SK-N-SH (cell line): ENCODE measurements around the gene PHYH. TPM values are rescaled to one million over a fixed set of nuclear protein-coding genes. Genes with fewer than 3 reads are reported as not detected.

ENCODE experiments used
- CTCF ChIA-PET: fragments of 300-600, 350-600 bp; formaldehyde crosslinking; extraction: SDS; loops from one replicate; lab custom pipeline; 2021; lab: Yijun Ruan, JAX
- POLR2A ChIA-PET: fragments of 350-600 bp; sonication (Branson Sonifier 250); formaldehyde crosslinking; extraction: SDS; loops from one replicate; lab custom pipeline; 2020; ENCODE audit warnings: antibody characterized with exemption, inconsistent platforms; lab: Yijun Ruan, JAX
- DNase-seq: peaks from one replicate; pipeline ENCODE4 v3.0.0; 2012
- H2AFZ ChIP-seq: fragments of 200-600 bp; sonication (generic); 2 replicates; pipeline ENCODE4 v1.8.1; 2016; ENCODE audit warnings: antibody characterized with exemption, mild to moderate bottlenecking, low read depth
- H3F3A ChIP-seq: fragments of 200-600 bp; sonication (generic); replicated peaks from 2 replicates; pipeline ENCODE3; 2016; ENCODE audit warnings: antibody characterized with exemption, mild to moderate bottlenecking; ENCODE audit not compliant: insufficient read depth
- H3K27ac ChIP-seq, 2 experiments: fragments of 200-500 bp in 1 of 2; fragments of 200-600 bp in 1 of 2; sonication (Bioruptor generic) in 1 of 2; sonication (generic), shearing (Covaris generic) in 1 of 2; 2 replicates each; pipeline versions ENCODE4 v1.5.1 to v1.6.1; 2014 to 2016; ENCODE audit warnings: low read depth in 2 of 2, inconsistent platforms in 1 of 2, low read length in 1 of 2, mild to moderate bottlenecking in 1 of 2, mixed read lengths in 1 of 2
- H3K27me3 ChIP-seq: fragments of 200-600 bp; sonication (generic), shearing (Covaris generic); 2 replicates; pipeline ENCODE4 v1.6.1; 2016; ENCODE audit warnings: mixed run types; ENCODE audit not compliant: insufficient read depth
- H3K36me3 ChIP-seq, 2 experiments: fragments of 200-500 bp in 1 of 2; fragments of 200-600 bp in 1 of 2; sonication (Bioruptor generic) in 1 of 2; sonication (generic) in 1 of 2; replicated peaks in 1 of 2; 2 replicates each; pipeline versions ENCODE3 to v1.5.1; 2014 to 2016; ENCODE audit warnings: low read length in 1 of 2, mild to moderate bottlenecking in 1 of 2; ENCODE audit not compliant: insufficient read depth in 2 of 2, control insufficient read depth in 1 of 2
- H3K4me1 ChIP-seq, 2 experiments: fragments of 200-500 bp in 1 of 2; fragments of 200-600 bp in 1 of 2; sonication (Bioruptor generic) in 1 of 2; sonication (generic), shearing (Covaris generic) in 1 of 2; 2 replicates each; pipeline versions ENCODE4 v1.5.1 to v1.6.1; 2014 to 2016; ENCODE audit warnings: low read depth in 1 of 2, low read length in 1 of 2, mixed run types in 1 of 2; ENCODE audit not compliant: insufficient read depth in 2 of 2, control insufficient read depth in 1 of 2
- H3K4me2 ChIP-seq: fragments of 200-600 bp; sonication (generic), shearing (Covaris generic); 2 replicates; pipeline ENCODE4 v1.6.1; 2017; ENCODE audit warnings: mixed run types
- H3K4me3 ChIP-seq, 2 experiments: fragments of 200-500 bp in 1 of 2; fragments of 200-600 bp in 1 of 2; sonication (Bioruptor generic) in 1 of 2; sonication (generic), shearing (Covaris generic) in 1 of 2; 2 replicates each; pipeline versions ENCODE4 v1.5.1 to v1.8.1; 2014 to 2016; ENCODE audit warnings: low read depth in 2 of 2, inconsistent platforms in 1 of 2, low read length in 1 of 2, mild to moderate bottlenecking in 1 of 2, mixed read lengths in 1 of 2, moderate library complexity in 1 of 2
- H3K79me2 ChIP-seq: fragments of 200-600 bp; sonication (generic); 2 replicates; pipeline ENCODE4 v1.8.1; 2017; ENCODE audit warnings: mild to moderate bottlenecking; ENCODE audit not compliant: insufficient read depth
- H3K9ac ChIP-seq: fragments of 200-600 bp; sonication (generic); 2 replicates; pipeline ENCODE4 v1.6.1; 2017; ENCODE audit warnings: mixed run types
- H3K9me2 ChIP-seq: fragments of 200-600 bp; sonication (generic); 2 replicates; pipeline ENCODE4 v1.6.1; 2017; ENCODE audit warnings: mixed run types
- H3K9me3 ChIP-seq: fragments of 200-600 bp; sonication (generic); 2 replicates; pipeline ENCODE4 v1.6.1; 2017; ENCODE audit warnings: mixed run types, mild to moderate bottlenecking, moderate library complexity
- H4K20me1 ChIP-seq: fragments of 200-600 bp; sonication (generic); 2 replicates; pipeline ENCODE4 v1.6.1; 2017; ENCODE audit warnings: mild to moderate bottlenecking, mixed run types; ENCODE audit not compliant: insufficient read depth
- CHD2 ChIP-seq: fragments of 150-350 bp; IDR thresholded peaks from 2 replicates; pipeline ENCODE4 v1.6.1; 2018; ENCODE audit warnings: low read length; ENCODE audit not compliant: partially characterized antibody
- ELF1 ChIP-seq: IDR thresholded peaks from 2 replicates; pipeline ENCODE4 v1.4.0; 2012
- EP300 ChIP-seq, 2 experiments: IDR thresholded peaks; 2 replicates each; pipeline versions ENCODE4 v1.4.0 to v1.6.1; 2012; ENCODE audit warnings: borderline replicate concordance in 1 of 2, low read depth in 1 of 2, low read length in 1 of 2
- FOSL2 ChIP-seq: IDR thresholded peaks from 2 replicates; pipeline ENCODE4 v1.4.0; 2012; ENCODE audit warnings: low read depth, mild to moderate bottlenecking, moderate library complexity, borderline replicate concordance
- FOXJ3 ChIP-seq: sonication (generic); formaldehyde crosslinking; IDR thresholded peaks from 2 replicates; pipeline ENCODE4 v1.5.1; 2020; ENCODE audit warnings: mild to moderate bottlenecking, missing genetic modification reagents
- FOXM1 ChIP-seq: IDR thresholded peaks from 2 replicates; pipeline ENCODE4 v1.4.0; 2012; ENCODE audit warnings: low read depth, mild to moderate bottlenecking
- JUND ChIP-seq: IDR thresholded peaks from 2 replicates; pipeline ENCODE4 v1.4.0; 2012
- MEF2A ChIP-seq: IDR thresholded peaks from 2 replicates; pipeline ENCODE4 v1.4.0; 2012; ENCODE audit warnings: low read depth, borderline replicate concordance
- MXI1 ChIP-seq: IDR thresholded peaks from 2 replicates; pipeline ENCODE4 v1.6.1; 2012; ENCODE audit warnings: mild to moderate bottlenecking, low read depth, low read length, improper control_type of control experiment
- NFIC ChIP-seq: IDR thresholded peaks from 2 replicates; pipeline ENCODE4 v1.4.0; 2012; ENCODE audit warnings: borderline replicate concordance
- NRF1 ChIP-seq: IDR thresholded peaks from 2 replicates; pipeline ENCODE4 v1.6.1; 2012; ENCODE audit warnings: low read depth, mild to moderate bottlenecking, low read length
- RAD21 ChIP-seq: IDR thresholded peaks from 2 replicates; pipeline ENCODE4 v1.6.1; 2012; ENCODE audit warnings: mild to moderate bottlenecking, low read length
- RCOR1 ChIP-seq: fragments of 150-350 bp; IDR thresholded peaks from 2 replicates; pipeline ENCODE4 v1.6.1; 2017; ENCODE audit warnings: antibody characterized with exemption, low read length
- RFX5 ChIP-seq: IDR thresholded peaks from 2 replicates; pipeline ENCODE4 v1.6.1; 2012; ENCODE audit warnings: mild to moderate bottlenecking, improper control_type of control experiment, low read length
- RXRA ChIP-seq: IDR thresholded peaks from 2 replicates; pipeline ENCODE4 v1.4.0; 2012; ENCODE audit warnings: low read depth, mild to moderate bottlenecking, borderline replicate concordance
- SIN3A ChIP-seq: IDR thresholded peaks from 2 replicates; pipeline ENCODE4 v1.6.1; 2012; ENCODE audit warnings: low read depth, mild to moderate bottlenecking, low read length, moderate library complexity, borderline replicate concordance
- TCF12 ChIP-seq: IDR thresholded peaks from 2 replicates; pipeline ENCODE4 v1.4.0; 2012
- WGBS: methylation state at CpG from one replicate; pipeline ENCODE4 v1.1.6; 2017; ENCODE audit warnings: low lambda C conversion rate; 5-methylcytosine and 5-hydroxymethylcytosine counted together
- polyA plus RNA-seq, 3 experiments: library from polyadenylated mRNA; depleted of rRNA; stranded (reverse); fragments of >200 nt; gene quantifications; 2 replicates each; pipeline ENCODE4 v1.2.3, GENCODE V29; 2012
- TF ChIP-seq, protein P1 (sequence below): IDR thresholded peaks from 2 replicates; pipeline ENCODE4 v1.6.1; 2012; ENCODE audit warnings: mild to moderate bottlenecking, low read depth, low read length, moderate library complexity
- TF ChIP-seq, protein P2 (sequence below): fragments of 150-350 bp; IDR thresholded peaks from 2 replicates; pipeline ENCODE4 v1.6.1; 2016; ENCODE audit warnings: mild to moderate bottlenecking, low read depth, low read length
- TF ChIP-seq, protein P3 (sequence below): IDR thresholded peaks from 2 replicates; pipeline ENCODE4 v1.4.0; 2012; ENCODE audit warnings: low read depth, borderline replicate concordance

Gene PHYH
- polyA plus RNA-seq, 1 of the 3 experiments (the other 2 are of a cell fraction), result 16.2 TPM

DNA sequence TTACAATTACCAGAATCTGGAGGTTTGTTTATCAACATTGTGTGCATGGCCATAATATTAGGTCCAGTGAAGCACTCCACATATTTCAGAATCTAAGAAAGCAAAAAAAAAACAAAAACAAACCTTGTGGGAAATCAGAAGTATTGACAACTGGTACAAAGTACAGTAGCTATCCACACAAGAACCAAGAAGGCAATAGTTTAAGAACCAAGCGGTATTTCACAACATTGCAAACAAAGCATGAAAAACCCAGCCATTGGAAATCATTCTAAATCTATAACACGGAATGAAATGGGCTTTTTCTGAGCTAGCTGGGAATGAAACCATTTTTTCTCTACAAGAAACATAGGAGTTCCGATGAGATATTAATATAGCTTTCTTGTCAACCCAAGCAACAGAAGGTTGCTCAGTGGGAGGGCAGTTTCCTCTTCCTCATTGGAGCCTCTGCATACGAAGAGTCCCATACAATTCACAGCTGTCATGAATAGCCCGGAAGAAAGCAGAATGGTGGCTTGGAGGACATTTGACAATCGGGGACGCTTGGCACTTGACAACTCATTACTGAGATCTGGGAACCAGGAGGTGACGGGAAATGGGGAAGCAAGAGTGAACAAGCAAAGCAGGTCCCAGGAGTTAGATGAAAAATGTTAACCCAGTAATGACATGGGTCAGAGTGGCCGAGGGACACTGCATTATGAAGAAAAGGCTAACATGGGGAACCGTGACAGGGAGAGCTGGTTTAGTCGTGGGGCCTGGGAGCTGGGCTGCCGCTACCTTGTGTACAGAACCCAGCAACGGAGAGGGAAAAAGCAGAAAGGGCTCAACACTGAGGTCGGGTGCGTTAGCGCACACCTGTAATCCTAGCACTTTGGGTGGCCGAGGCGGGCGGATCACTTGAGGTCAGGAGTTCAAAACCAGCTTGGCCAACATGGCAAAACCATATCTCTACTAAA, 7.8 kb downstream of the PHYH start:
- Histone ChIP-seq H4K20me1 (no peaks in the 10 kb centered on the region), H2AFZ (no peak overlapping the region), H3K4me3 (no peak overlapping the region), H3K36me3 (peaks cover 0 to 5% of the 10 kb centered on the region in 2 experiments), H3K9me3 (no peaks in the 10 kb centered on the region), H3K9ac (no peak overlapping the region), H3K4me2 (no peak overlapping the region), H3K27me3 (no peaks in the 10 kb centered on the region), H3K27ac (no peak overlapping the region), H3K4me1 (no peaks in the 10 kb centered on the region), H3F3A (no peaks in the 10 kb centered on the region), H3K9me2 (no peaks in the 10 kb centered on the region), H3K79me2 (peaks cover under 1% of the 10 kb centered on the region; the same call in 1 of the 2 replicates)
- ChIA-PET CTCF (no interaction called here), POLR2A (no interaction called here)
- WGBS, result 94% methylated on average over 19 of the region's 19 CpGs
- no peak for DNase-seq
- no peak for TF ChIP-seq RCOR1
- TF ChIP-seq ELF1, result no peak
- TF ChIP-seq CHD2, result no peak
- no peak for TF ChIP-seq SIN3A
- no peak for TF ChIP-seq NRF1
- TF ChIP-seq RXRA, result no peak
- no peak for TF ChIP-seq FOSL2
- no peak for TF ChIP-seq MEF2A

DNA sequence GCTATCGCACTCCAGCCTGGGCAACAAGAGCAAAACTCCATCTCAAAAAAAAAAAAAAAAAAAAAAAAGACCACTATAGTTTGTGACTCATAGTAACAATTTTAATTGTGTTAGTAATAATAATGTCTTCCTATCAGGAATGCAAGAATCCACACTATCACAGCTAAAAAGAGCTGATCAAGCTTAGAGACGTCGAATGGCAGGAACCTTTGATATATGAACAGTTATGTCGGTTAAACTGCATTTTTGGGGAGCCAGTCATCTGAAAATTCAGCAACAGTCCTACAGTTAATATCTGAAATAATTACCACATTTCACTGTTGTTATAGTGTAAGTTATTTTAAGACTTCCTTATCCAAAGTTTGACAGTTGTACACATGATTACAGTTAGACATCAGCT, 8.8 kb downstream of the PHYH start:
- no peaks in the 10 kb centered on the region for H3K4me1 ChIP-seq
- WGBS, result 78% methylated on average over 4 of the region's 4 CpGs
- no peak overlapping the region for H3K9ac ChIP-seq
- TF ChIP-seq TCF12, result no peak
- no peak for TF ChIP-seq NRF1
- TF ChIP-seq RFX5, result no peak
- TF ChIP-seq, protein P1, sequence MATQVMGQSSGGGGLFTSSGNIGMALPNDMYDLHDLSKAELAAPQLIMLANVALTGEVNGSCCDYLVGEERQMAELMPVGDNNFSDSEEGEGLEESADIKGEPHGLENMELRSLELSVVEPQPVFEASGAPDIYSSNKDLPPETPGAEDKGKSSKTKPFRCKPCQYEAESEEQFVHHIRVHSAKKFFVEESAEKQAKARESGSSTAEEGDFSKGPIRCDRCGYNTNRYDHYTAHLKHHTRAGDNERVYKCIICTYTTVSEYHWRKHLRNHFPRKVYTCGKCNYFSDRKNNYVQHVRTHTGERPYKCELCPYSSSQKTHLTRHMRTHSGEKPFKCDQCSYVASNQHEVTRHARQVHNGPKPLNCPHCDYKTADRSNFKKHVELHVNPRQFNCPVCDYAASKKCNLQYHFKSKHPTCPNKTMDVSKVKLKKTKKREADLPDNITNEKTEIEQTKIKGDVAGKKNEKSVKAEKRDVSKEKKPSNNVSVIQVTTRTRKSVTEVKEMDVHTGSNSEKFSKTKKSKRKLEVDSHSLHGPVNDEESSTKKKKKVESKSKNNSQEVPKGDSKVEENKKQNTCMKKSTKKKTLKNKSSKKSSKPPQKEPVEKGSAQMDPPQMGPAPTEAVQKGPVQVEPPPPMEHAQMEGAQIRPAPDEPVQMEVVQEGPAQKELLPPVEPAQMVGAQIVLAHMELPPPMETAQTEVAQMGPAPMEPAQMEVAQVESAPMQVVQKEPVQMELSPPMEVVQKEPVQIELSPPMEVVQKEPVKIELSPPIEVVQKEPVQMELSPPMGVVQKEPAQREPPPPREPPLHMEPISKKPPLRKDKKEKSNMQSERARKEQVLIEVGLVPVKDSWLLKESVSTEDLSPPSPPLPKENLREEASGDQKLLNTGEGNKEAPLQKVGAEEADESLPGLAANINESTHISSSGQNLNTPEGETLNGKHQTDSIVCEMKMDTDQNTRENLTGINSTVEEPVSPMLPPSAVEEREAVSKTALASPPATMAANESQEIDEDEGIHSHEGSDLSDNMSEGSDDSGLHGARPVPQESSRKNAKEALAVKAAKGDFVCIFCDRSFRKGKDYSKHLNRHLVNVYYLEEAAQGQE, result no peak
- TF ChIP-seq MXI1, result no peak
- TF ChIP-seq JUND, result no peak
- TF ChIP-seq FOXM1, result no peak
- TF ChIP-seq, protein P2, sequence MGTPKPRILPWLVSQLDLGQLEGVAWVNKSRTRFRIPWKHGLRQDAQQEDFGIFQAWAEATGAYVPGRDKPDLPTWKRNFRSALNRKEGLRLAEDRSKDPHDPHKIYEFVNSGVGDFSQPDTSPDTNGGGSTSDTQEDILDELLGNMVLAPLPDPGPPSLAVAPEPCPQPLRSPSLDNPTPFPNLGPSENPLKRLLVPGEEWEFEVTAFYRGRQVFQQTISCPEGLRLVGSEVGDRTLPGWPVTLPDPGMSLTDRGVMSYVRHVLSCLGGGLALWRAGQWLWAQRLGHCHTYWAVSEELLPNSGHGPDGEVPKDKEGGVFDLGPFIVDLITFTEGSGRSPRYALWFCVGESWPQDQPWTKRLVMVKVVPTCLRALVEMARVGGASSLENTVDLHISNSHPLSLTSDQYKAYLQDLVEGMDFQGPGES, result no peak
- no peak for TF ChIP-seq FOXJ3 (CRISPR knock-in tag)
- TF ChIP-seq RAD21, result no peak
- TF ChIP-seq, protein P3, sequence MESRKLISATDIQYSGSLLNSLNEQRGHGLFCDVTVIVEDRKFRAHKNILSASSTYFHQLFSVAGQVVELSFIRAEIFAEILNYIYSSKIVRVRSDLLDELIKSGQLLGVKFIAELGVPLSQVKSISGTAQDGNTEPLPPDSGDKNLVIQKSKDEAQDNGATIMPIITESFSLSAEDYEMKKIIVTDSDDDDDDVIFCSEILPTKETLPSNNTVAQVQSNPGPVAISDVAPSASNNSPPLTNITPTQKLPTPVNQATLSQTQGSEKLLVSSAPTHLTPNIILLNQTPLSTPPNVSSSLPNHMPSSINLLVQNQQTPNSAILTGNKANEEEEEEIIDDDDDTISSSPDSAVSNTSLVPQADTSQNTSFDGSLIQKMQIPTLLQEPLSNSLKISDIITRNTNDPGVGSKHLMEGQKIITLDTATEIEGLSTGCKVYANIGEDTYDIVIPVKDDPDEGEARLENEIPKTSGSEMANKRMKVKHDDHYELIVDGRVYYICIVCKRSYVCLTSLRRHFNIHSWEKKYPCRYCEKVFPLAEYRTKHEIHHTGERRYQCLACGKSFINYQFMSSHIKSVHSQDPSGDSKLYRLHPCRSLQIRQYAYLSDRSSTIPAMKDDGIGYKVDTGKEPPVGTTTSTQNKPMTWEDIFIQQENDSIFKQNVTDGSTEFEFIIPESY, result no peak
- TF ChIP-seq EP300 (IDR thresholded peaks at IDR 0.05; ENCODE audit: borderline replicate concordance in 1 of 2, low read depth in 1 of 2, low read length in 1 of 2), result no peak
- TF ChIP-seq NFIC, result no peak
- peaks cover 0 to 10% of the 10 kb centered on the region in 2 experiments for H3K36me3 ChIP-seq
- no peak overlapping the region for H3K4me2 ChIP-seq
- H3K4me3 ChIP-seq, result no peak overlapping the region
- no peaks in the 10 kb centered on the region for H3K9me2 ChIP-seq
- no peaks in the 10 kb centered on the region for H3K27me3 ChIP-seq
- DNase-seq, result no peak
- H3K9me3 ChIP-seq, result no peaks in the 10 kb centered on the region
- no peaks in the 10 kb centered on the region for H3F3A ChIP-seq
- ChIA-PET CTCF (no interaction called here), POLR2A (no interaction called here)
- H3K27ac ChIP-seq, result no peak overlapping the region
- no peak overlapping the region for H2AFZ ChIP-seq
- no peaks in the 10 kb centered on the region for H3K79me2 ChIP-seq
- H4K20me1 ChIP-seq, result no peaks in the 10 kb centered on the region
